ENCODE results near the gene ZBTB42.

DNA sequence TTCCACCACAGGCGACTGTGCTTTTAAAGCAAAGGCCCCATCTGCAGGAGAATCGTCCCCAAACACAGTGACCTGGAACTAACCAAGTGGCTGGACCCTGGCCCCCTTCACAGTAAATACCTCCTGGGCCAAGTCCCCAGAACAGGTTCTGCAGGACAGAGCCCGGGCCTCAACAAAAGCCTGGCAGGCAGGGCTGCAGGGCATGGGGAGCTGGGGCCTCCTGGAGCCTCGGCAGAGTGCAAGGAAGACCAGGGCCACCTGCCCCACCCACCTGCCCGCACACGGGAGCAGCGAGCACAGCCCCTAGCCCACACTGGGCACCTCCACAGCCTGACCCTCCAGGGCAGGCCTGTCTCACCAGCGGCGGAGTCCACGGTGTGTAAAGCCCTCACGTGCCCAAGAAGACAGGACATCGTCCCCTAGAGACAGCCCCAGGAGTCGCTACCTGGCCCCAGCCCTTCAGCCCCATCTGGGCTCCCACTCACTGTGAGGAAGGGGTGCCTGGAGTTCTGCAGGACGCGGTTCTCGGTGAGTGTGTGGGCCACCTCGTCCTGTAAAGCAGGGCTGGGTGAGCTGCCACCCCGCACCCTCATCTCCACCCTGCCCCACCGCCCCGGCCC lies 26.3 kb upstream of the ZBTB42 start:
- TF ChIP-seq, protein P1, sequence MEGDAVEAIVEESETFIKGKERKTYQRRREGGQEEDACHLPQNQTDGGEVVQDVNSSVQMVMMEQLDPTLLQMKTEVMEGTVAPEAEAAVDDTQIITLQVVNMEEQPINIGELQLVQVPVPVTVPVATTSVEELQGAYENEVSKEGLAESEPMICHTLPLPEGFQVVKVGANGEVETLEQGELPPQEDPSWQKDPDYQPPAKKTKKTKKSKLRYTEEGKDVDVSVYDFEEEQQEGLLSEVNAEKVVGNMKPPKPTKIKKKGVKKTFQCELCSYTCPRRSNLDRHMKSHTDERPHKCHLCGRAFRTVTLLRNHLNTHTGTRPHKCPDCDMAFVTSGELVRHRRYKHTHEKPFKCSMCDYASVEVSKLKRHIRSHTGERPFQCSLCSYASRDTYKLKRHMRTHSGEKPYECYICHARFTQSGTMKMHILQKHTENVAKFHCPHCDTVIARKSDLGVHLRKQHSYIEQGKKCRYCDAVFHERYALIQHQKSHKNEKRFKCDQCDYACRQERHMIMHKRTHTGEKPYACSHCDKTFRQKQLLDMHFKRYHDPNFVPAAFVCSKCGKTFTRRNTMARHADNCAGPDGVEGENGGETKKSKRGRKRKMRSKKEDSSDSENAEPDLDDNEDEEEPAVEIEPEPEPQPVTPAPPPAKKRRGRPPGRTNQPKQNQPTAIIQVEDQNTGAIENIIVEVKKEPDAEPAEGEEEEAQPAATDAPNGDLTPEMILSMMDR (IDR thresholded peaks at IDR 0.05) = no peak
- TF ChIP-seq EP300 (IDR thresholded peaks at IDR 0.05) (no peak), POLR2A (IDR thresholded peaks at IDR 0.05) (no peak)

Data from ovary (tissue), 3 donors.